ENCODE results near the gene HIVEP1. TPM values are rescaled to one million over a fixed set of nuclear protein-coding genes. Genes with fewer than 3 reads are reported as not detected.

The HIVEP1 gene
- total and polyA plus RNA-seq, 2 of the 13 experiments (the other 11 are each of a cell fraction or from before 2014, with no cell fraction given): 7.4 to 9.9 TPM

DNA sequence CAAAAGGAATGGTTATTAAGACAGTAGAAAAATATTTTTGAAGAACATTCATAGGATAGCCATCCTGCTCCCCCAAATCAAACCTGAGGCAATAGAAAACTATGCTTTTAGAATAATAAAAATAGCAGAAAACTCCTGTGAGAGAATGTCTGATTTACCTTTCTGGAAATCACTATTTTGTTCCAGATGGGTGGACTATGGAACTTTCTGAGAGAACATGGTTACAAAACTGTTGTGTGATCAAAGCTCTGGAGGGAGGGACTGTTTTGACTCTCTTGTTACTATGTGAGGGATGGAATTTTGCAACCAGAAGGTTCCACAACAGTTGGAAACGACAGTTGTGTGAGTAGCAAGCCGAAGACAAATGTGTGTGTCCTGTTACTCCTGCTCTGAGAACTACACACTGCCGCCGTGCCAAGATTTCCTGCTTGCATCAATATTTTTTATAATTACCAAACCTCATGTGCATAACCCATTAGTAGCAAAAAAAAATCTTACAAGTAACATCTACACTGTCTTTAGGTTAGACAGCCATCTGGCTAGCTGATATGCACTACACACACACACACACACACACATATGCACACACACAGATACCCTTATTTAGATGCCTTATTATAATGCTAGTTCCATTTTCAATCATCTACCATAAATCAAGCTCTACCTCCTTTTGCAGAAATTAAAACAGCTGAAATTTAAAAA, 11.0 kb upstream of the HIVEP1 start (continued):
- TF ChIP-seq ASH2L (IDR thresholded peaks at IDR 0.05; ENCODE audit: insufficient read length, low read depth, low read length) (peak; percentile 94), RFXANK (CRISPR knock-in tag; IDR thresholded peaks at IDR 0.05) (peak; percentile 94; the same call in 1 of the 2 replicates), RARA (CRISPR knock-in tag; IDR thresholded peaks at IDR 0.05) (peak; percentile 22; the same call in 1 of the 2 replicates), NFKBIZ (CRISPR knock-in tag; IDR thresholded peaks at IDR 0.05) (no peak), PHF5A (CRISPR knock-in tag; IDR thresholded peaks at IDR 0.05; ENCODE audit: low read depth, unreplicated experiment) (peak; percentile 23), ISL2 (CRISPR knock-in tag; IDR thresholded peaks at IDR 0.05) (0 out of 2 replicates have a peak, but pooled peaks have one; percentile 21), CBX2 (IDR thresholded peaks at IDR 0.05; ENCODE audit: low read depth, low read length) (peak; percentile 89; the same call in 1 of the 2 replicates), CBX2 (CRISPR knock-in tag; IDR thresholded peaks at IDR 0.05; ENCODE audit: low read depth) (no peak), RFX1 (IDR thresholded peaks at IDR 0.05) (peak; percentile 56; the same call in 1 of the 2 replicates), CHD4 (IDR thresholded peaks at IDR 0.05; ENCODE audit: borderline replicate concordance, low read length) (no peak), SP5 (CRISPR knock-in tag; IDR thresholded peaks at IDR 0.05; ENCODE audit: borderline replicate concordance, low read depth) (peak; percentile 72; the same call in 1 of the 2 replicates), ZNF792 (CRISPR knock-in tag; IDR thresholded peaks at IDR 0.05) (no peak), SOX5 (CRISPR knock-in tag; IDR thresholded peaks at IDR 0.05; ENCODE audit: borderline replicate concordance) (peak; percentile 63; the same call in 1 of the 2 replicates), RFX5 (IDR thresholded peaks at IDR 0.05; ENCODE audit: low read depth, low read length) (peak; percentile 95), FOXK1 (CRISPR knock-in tag; IDR thresholded peaks at IDR 0.05; ENCODE audit: borderline replicate concordance, low read depth) (peak; percentile 51; the same call in 1 of the 2 replicates), PITX1 (CRISPR knock-in tag; IDR thresholded peaks at IDR 0.05) (0 out of 2 replicates have a peak, but pooled peaks have one; percentile 29), CREM (IDR thresholded peaks at IDR 0.05) (0 out of 2 replicates have a peak, but pooled peaks have one; percentile 9), CREM (CRISPR knock-in tag; IDR thresholded peaks at IDR 0.05) (no peak), FOXA3 (CRISPR knock-in tag; IDR thresholded peaks at IDR 0.05) (peak; percentile 27; the same call in 1 of the 2 replicates), HDAC2 (CRISPR knock-in tag; IDR thresholded peaks at IDR 0.05) (peak; percentile 26; the same call in 1 of the 2 replicates), TEAD3 (CRISPR knock-in tag; optimal IDR thresholded peaks at IDR 0.05; ENCODE audit: borderline replicate concordance) (peak; percentile 38), POLR2A (IDR thresholded peaks at IDR 0.05; ENCODE audit: insufficient read depth in 1 of 2, low read depth in 2 of 2, low read length in 2 of 2) (peak in 1 of 2 experiments; percentile 72; a peak in 1 of 4 replicates), ATF1 (CRISPR knock-in tag; IDR thresholded peaks at IDR 0.05) (0 out of 2 replicates have a peak, but pooled peaks have one; percentile 22)
- TF ChIP-seq, protein P1, sequence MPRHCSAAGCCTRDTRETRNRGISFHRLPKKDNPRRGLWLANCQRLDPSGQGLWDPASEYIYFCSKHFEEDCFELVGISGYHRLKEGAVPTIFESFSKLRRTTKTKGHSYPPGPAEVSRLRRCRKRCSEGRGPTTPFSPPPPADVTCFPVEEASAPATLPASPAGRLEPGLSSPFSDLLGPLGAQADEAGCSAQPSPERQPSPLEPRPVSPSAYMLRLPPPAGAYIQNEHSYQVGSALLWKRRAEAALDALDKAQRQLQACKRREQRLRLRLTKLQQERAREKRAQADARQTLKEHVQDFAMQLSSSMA (CRISPR knock-in tag; IDR thresholded peaks at IDR 0.05): no peak
- TF ChIP-seq, protein P2, sequence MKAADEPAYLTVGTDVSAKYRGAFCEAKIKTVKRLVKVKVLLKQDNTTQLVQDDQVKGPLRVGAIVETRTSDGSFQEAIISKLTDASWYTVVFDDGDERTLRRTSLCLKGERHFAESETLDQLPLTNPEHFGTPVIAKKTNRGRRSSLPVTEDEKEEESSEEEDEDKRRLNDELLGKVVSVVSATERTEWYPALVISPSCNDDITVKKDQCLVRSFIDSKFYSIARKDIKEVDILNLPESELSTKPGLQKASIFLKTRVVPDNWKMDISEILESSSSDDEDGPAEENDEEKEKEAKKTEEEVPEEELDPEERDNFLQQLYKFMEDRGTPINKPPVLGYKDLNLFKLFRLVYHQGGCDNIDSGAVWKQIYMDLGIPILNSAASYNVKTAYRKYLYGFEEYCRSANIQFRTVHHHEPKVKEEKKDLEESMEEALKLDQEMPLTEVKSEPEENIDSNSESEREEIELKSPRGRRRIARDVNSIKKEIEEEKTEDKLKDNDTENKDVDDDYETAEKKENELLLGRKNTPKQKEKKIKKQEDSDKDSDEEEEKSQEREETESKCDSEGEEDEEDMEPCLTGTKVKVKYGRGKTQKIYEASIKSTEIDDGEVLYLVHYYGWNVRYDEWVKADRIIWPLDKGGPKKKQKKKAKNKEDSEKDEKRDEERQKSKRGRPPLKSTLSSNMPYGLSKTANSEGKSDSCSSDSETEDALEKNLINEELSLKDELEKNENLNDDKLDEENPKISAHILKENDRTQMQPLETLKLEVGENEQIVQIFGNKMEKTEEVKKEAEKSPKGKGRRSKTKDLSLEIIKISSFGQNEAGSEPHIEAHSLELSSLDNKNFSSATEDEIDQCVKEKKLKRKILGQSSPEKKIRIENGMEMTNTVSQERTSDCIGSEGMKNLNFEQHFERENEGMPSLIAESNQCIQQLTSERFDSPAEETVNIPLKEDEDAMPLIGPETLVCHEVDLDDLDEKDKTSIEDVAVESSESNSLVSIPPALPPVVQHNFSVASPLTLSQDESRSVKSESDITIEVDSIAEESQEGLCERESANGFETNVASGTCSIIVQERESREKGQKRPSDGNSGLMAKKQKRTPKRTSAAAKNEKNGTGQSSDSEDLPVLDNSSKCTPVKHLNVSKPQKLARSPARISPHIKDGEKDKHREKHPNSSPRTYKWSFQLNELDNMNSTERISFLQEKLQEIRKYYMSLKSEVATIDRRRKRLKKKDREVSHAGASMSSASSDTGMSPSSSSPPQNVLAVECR (CRISPR knock-in tag; IDR thresholded peaks at IDR 0.05; ENCODE audit: borderline replicate concordance): peak; percentile 24; the same call in 1 of the 2 replicates
- TF ChIP-seq, protein P3, sequence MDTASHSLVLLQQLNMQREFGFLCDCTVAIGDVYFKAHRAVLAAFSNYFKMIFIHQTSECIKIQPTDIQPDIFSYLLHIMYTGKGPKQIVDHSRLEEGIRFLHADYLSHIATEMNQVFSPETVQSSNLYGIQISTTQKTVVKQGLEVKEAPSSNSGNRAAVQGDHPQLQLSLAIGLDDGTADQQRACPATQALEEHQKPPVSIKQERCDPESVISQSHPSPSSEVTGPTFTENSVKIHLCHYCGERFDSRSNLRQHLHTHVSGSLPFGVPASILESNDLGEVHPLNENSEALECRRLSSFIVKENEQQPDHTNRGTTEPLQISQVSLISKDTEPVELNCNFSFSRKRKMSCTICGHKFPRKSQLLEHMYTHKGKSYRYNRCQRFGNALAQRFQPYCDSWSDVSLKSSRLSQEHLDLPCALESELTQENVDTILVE (CRISPR knock-in tag; IDR thresholded peaks at IDR 0.05): 0 out of 2 replicates have a peak, but pooled peaks have one; percentile 20

All from HepG2 (cell line).